ENCODE results near the gene PROSER3. TPM values are rescaled to one million over a fixed set of nuclear protein-coding genes. Genes with fewer than 3 reads are reported as not detected.

The PROSER3 gene
- total RNA-seq, 2 donors from 2014 or later = 13.6 to 19.2 TPM

GRCh38 chr19:35811317-35812219 is 53.6 kb downstream of the PROSER3 start:
- no peaks in the 10 kb centered on the region for H3K4me1 ChIP-seq (replicated peaks)
- no peak for DNase-seq (ENCODE audit: low spot score)
- WGBS = 74% methylated on average over 16 of the region's 18 CpGs
- no peaks in the 10 kb centered on the region for H3K9me3 ChIP-seq
- H3K27ac ChIP-seq = no peak overlapping the region
- no peaks in the 10 kb centered on the region for H3K27me3 ChIP-seq (replicated peaks; ENCODE audit: insufficient read depth)
- intact Hi-C loops (cut with DNase I) = no loop called here
- TF ChIP-seq POLR2AphosphoS5 (IDR thresholded peaks at IDR 0.05) (no peak), CTCF (IDR thresholded peaks at IDR 0.05) (no peak), POLR2A (IDR thresholded peaks at IDR 0.05) (no peak)
- no peak overlapping the region for H3K4me3 ChIP-seq
- H3K36me3 ChIP-seq = no peaks in the 10 kb centered on the region

GRCh38 chr19:35812220-35813042 is 54.5 kb downstream of the PROSER3 start, which contains the start of gene PRODH2:
Gene PRODH2, minus strand, starts transcription at chr19:35812845. Its CDS starts 40 bp downstream, at chr19:35812805.
- TF ChIP-seq POLR2AphosphoS5 (IDR thresholded peaks at IDR 0.05) = no peak
- no peak for TF ChIP-seq CTCF (IDR thresholded peaks at IDR 0.05)
- TF ChIP-seq POLR2A (IDR thresholded peaks at IDR 0.05) = no peak
- Histone ChIP-seq H3K4me1 (replicated peaks) (no peaks in the 10 kb centered on the region), H3K27me3 (replicated peaks; ENCODE audit: insufficient read depth) (no peaks in the 10 kb centered on the region), H3K27ac (no peak within 1 kb of the TSS), H3K36me3 (no peaks in the 10 kb centered on the region), H3K9me3 (no peaks in the 10 kb centered on the region), H3K4me3 (no peak within 1 kb of the TSS)
- WGBS = 71% methylated on average over 26 of the region's 26 CpGs
- DNase-seq (ENCODE audit: low spot score) = no peak
- intact Hi-C loops (cut with DNase I) = no loop called here

GRCh38 chr19:35813043-35813890 is 55.3 kb downstream of the PROSER3 start:
- no peak for TF ChIP-seq POLR2A (IDR thresholded peaks at IDR 0.05)
- TF ChIP-seq POLR2AphosphoS5 (IDR thresholded peaks at IDR 0.05) = no peak
- TF ChIP-seq CTCF (IDR thresholded peaks at IDR 0.05) = no peak
- WGBS = 88% methylated on average over 11 of the region's 11 CpGs
- no peak for DNase-seq (ENCODE audit: low spot score)
- Histone ChIP-seq H3K36me3 (no peaks in the 10 kb centered on the region), H3K4me1 (replicated peaks) (no peaks in the 10 kb centered on the region), H3K4me3 (no peak overlapping the region), H3K27me3 (replicated peaks; ENCODE audit: insufficient read depth) (no peaks in the 10 kb centered on the region), H3K9me3 (no peaks in the 10 kb centered on the region), H3K27ac (no peak overlapping the region)
- intact Hi-C loops (cut with DNase I) = no loop called here

- Histone ChIP-seq H3K27me3 (replicated peaks; ENCODE audit: insufficient read depth) (no peaks in the 10 kb centered on the region), H3K36me3 (no peaks in the 10 kb centered on the region), H3K4me1 (replicated peaks) (no peaks in the 10 kb centered on the region), H3K4me3 (no peak overlapping the region), H3K9me3 (no peaks in the 10 kb centered on the region), H3K27ac (no peak overlapping the region)
- intact Hi-C loops (cut with DNase I) = no loop called here
- 15% methylated on average over 6 of the region's 6 CpGs for WGBS
- DNase-seq (ENCODE audit: low spot score) = no peak
- no peak for TF ChIP-seq POLR2AphosphoS5 (IDR thresholded peaks at IDR 0.05)
- TF ChIP-seq POLR2A (IDR thresholded peaks at IDR 0.05) = no peak
- TF ChIP-seq CTCF (IDR thresholded peaks at IDR 0.05) = no peak
These were observed 58.3 kb downstream of the PROSER3 start for GRCh38 chr19:35816262-35816661.
